Stimulated activated CD4-positive, alpha-beta T cell treated with anti-CD3 and anti-CD28 coated beads, Interleukin-4, amount 100 ng/mL, for 1 hour (primary cell): ENCODE data around the gene ZFPM1.
"Not testable (repeated sequence)": the region's sequence is repeated elsewhere in the genome, so short reads cannot be mapped to it uniquely, and the experiment has no call there.

ENCODE experiments used
- DNase-seq: peaks from one replicate; pipeline ENCODE4 v3.0.0-alpha.2; 2020

Gene ZFPM1

GRCh38 chr16:88483392-88483641, 30.2 kb downstream of the ZFPM1 start:
- no peak for DNase-seq

- DNase-seq: no peak
These were observed 31.7 kb downstream of the ZFPM1 start for GRCh38 chr16:88484505-88485365.

GRCh38 chr16:88485366-88485741, 32.3 kb downstream of the ZFPM1 start:
- not testable (repeated sequence) for DNase-seq

GRCh38 chr16:88486398-88487123, 33.5 kb downstream of the ZFPM1 start:
- DNase-seq: no peak

GRCh38 chr16:88487124-88487432, 34.0 kb downstream of the ZFPM1 start:
- no peak for DNase-seq

GRCh38 chr16:88487920-88488851, 35.1 kb downstream of the ZFPM1 start:
- no peak for DNase-seq

GRCh38 chr16:88489163-88489741, 36.2 kb downstream of the ZFPM1 start:
- DNase-seq: no peak

- no peak for DNase-seq
These were observed 38.0 kb downstream of the ZFPM1 start for GRCh38 chr16:88491001-88491559.

- DNase-seq: no peak
These were observed 38.7 kb downstream of the ZFPM1 start for GRCh38 chr16:88491560-88492310.

- DNase-seq: no peak
These were observed 40.8 kb downstream of the ZFPM1 start for GRCh38 chr16:88493879-88494278.

GRCh38 chr16:88494335-88495154, 41.5 kb downstream of the ZFPM1 start:
- DNase-seq: no peak

- DNase-seq: no peak
These were observed 42.2 kb downstream of the ZFPM1 start for GRCh38 chr16:88495268-88495772.

GRCh38 chr16:88497561-88498462, 44.7 kb downstream of the ZFPM1 start:
- no peak for DNase-seq

- no peak for DNase-seq
These were observed 45.6 kb downstream of the ZFPM1 start for GRCh38 chr16:88498576-88499208.

- DNase-seq: no peak
These were observed 46.2 kb downstream of the ZFPM1 start for GRCh38 chr16:88499292-88499691.

- no peak for DNase-seq
These were observed 46.8 kb downstream of the ZFPM1 start for GRCh38 chr16:88499836-88500251.

- DNase-seq: no peak
These were observed 47.2 kb downstream of the ZFPM1 start for GRCh38 chr16:88500255-88500661.

GRCh38 chr16:88502371-88502770, 49.3 kb downstream of the ZFPM1 start:
- no peak for DNase-seq

- no peak for DNase-seq
These were observed 49.7 kb downstream of the ZFPM1 start for GRCh38 chr16:88502776-88503280.
